ENCODE measurements around the gene CHCHD6.

GRCh38 chr3:126937533-126937932, 233.5 kb downstream of the CHCHD6 start:
- no peak for TF ChIP-seq EZH2 (IDR thresholded peaks at IDR 0.05; ENCODE audit: insufficient read depth, poor library complexity, severe bottlenecking)
- TF ChIP-seq EZH2phosphoT487 (IDR thresholded peaks at IDR 0.05; ENCODE audit: insufficient read depth, low read depth): no peak
